HepG2 (cell line): ENCODE measurements around the gene SYT9. TPM values are rescaled to one million over a fixed set of nuclear protein-coding genes. Genes with fewer than 3 reads are reported as not detected.

Experiments used
- ATAC-seq: fragments of 200-7000 bp; cut with Tn5 transposase; 3 replicates; pipeline ENCODE4 v1.9.1; 2020; ENCODE audit warnings: mild to moderate bottlenecking, moderate library complexity
- BruUV-seq: library from RNA; stranded (reverse); fragments of 400-500 nt; replicated peaks from 2 replicates; lab custom pipeline; 2021; lab: Mats Ljungman, UMichigan
- CTCF ChIA-PET: fragments of 300-600 bp; formaldehyde crosslinking; extraction: SDS; loops from one replicate; lab custom pipeline; 2021; ENCODE audit warnings: low total read pairs, inconsistent platforms, low intra/inter-chr PET ratio; lab: Yijun Ruan, JAX
- POLR2A ChIA-PET: fragments of 350-600 bp; sonication (Branson Sonifier 250); formaldehyde crosslinking; loops from one replicate; lab custom pipeline; 2020; ENCODE audit warnings: antibody characterized with exemption, inconsistent platforms; lab: Yijun Ruan, JAX
- DNase-seq: peaks from one replicate; pipeline ENCODE4 v3.0.0-alpha.2; 2015; ENCODE audit warnings: low spot score
- FAIRE-seq: peaks from 3 replicates; lab custom pipeline; 2011; peaks lifted over from hg19 to GRCh38; lab: Jason Lieb, UNC
- H2AFZ ChIP-seq: one replicate; pipeline ENCODE4 v1.6.1; 2011; ENCODE audit warnings: low read length, inconsistent platforms
- H3K27ac ChIP-seq: fragments of 300-600 bp; 3 replicates; pipeline ENCODE4 v1.8.0; 2011; ENCODE audit warnings: mixed run types, mild to moderate bottlenecking, mixed read lengths, low read length, inconsistent platforms; ENCODE audit not compliant: insufficient read depth; ENCODE audit errors: extremely low read length
- H3K27me3 ChIP-seq, 2 experiments: fragments of 200-600 bp in 1 of 2; 2 replicates in 1 of 2; 3 replicates in 1 of 2; pipeline versions ENCODE4 v1.6.0 to v1.8.0; 2011; ENCODE audit warnings: low read length in 2 of 2, mild to moderate bottlenecking in 2 of 2, moderate library complexity in 2 of 2, inconsistent platforms in 1 of 2; ENCODE audit not compliant: insufficient read depth in 2 of 2, control insufficient read depth in 1 of 2
- H3K36me3 ChIP-seq, 2 experiments: fragments of 200-600 bp in 1 of 2; replicated peaks in 1 of 2; 2 replicates in 1 of 2; 3 replicates in 1 of 2; pipeline versions ENCODE4 v1.5.1 to v1.8.0; 2011; ENCODE audit warnings: low read length in 2 of 2, inconsistent platforms in 1 of 2; ENCODE audit not compliant: insufficient read depth in 2 of 2, control insufficient read depth in 1 of 2
- H3K4me1 ChIP-seq: 2 replicates; pipeline ENCODE4 v1.5.1; 2012; ENCODE audit warnings: low read length, inconsistent platforms; ENCODE audit not compliant: insufficient read depth
- H3K4me2 ChIP-seq: 2 replicates; pipeline ENCODE4 v1.6.0; 2011; ENCODE audit warnings: low read depth, low read length, inconsistent platforms
- H3K4me3 ChIP-seq, 3 experiments: fragments of 200-600 bp in 1 of 3; sonication (generic), shearing (Covaris generic) in 1 of 3; replicated peaks in 1 of 3; 2 replicates each; pipeline ENCODE4 v1.5.1; 2011 to 2016; ENCODE audit warnings: low read length in 3 of 3, inconsistent platforms in 2 of 3, low read depth in 2 of 3, mild to moderate bottlenecking in 2 of 3, control low read depth in 1 of 3, mixed read lengths in 1 of 3; ENCODE audit not compliant: insufficient read depth in 1 of 3
- H3K79me2 ChIP-seq: one replicate; pipeline ENCODE4 v1.6.1; 2011; ENCODE audit warnings: low read length, inconsistent platforms; ENCODE audit not compliant: insufficient read depth
- H3K9ac ChIP-seq: 2 replicates; pipeline ENCODE4 v1.6.0; 2011; ENCODE audit warnings: mild to moderate bottlenecking, low read depth, low read length, inconsistent platforms; ENCODE audit not compliant: insufficient read depth
- H3K9me3 ChIP-seq: 2 replicates; pipeline ENCODE4 v1.5.1; 2012; ENCODE audit warnings: mild to moderate bottlenecking, low read length
- H4K20me1 ChIP-seq: 2 replicates; pipeline ENCODE4 v1.6.0; 2011; ENCODE audit warnings: inconsistent platforms, mild to moderate bottlenecking, low read length, moderate library complexity; ENCODE audit not compliant: insufficient read depth
- DBP ChIP-seq: sonication (generic); formaldehyde crosslinking; IDR thresholded peaks from 2 replicates; pipeline ENCODE4 v1.4.0; 2020; ENCODE audit warnings: missing genetic modification reagents; ENCODE audit errors: not compliant biosample characterization
- ELK4 ChIP-seq: sonication (generic); formaldehyde crosslinking; IDR thresholded peaks from 2 replicates; pipeline ENCODE4 v1.9.0; 2021; ENCODE audit warnings: missing genetic modification reagents, borderline replicate concordance
- HMG20A ChIP-seq: IDR thresholded peaks from 2 replicates; pipeline ENCODE4 v1.6.1; 2016; ENCODE audit warnings: borderline replicate concordance
- HNRNPH1 ChIP-seq: fragments of 200-400 bp; formaldehyde crosslinking; optimal IDR thresholded peaks from 2 replicates; pipeline ENCODE3; 2017; ENCODE audit warnings: mild to moderate bottlenecking, low read depth, low read length
- MAFF ChIP-seq: IDR thresholded peaks from 2 replicates; pipeline ENCODE4 v1.6.1; 2011; ENCODE audit warnings: low read depth, low read length, improper control_type of control experiment
- NFATC3 ChIP-seq: sonication (generic); formaldehyde crosslinking; IDR thresholded peaks from 2 replicates; pipeline ENCODE4 v1.5.1; 2020; ENCODE audit warnings: mild to moderate bottlenecking, missing genetic modification reagents
- PHF5A ChIP-seq: IDR thresholded peaks from one replicate; pipeline ENCODE4 v1.6.1; 2018; ENCODE audit warnings: low read depth, missing genetic modification reagents; ENCODE audit not compliant: unreplicated experiment
- POGK ChIP-seq: sonication (generic); formaldehyde crosslinking; conservative IDR thresholded peaks from 2 replicates; pipeline ENCODE4 v1.8.0; 2022; ENCODE audit warnings: mild to moderate bottlenecking, moderate library complexity, missing genetic modification reagents
- THAP11 ChIP-seq: IDR thresholded peaks from 2 replicates; pipeline ENCODE4 v1.6.1; 2016; ENCODE audit warnings: missing biosample characterization, missing genetic modification reagents
- ZNF614 ChIP-seq: IDR thresholded peaks from 2 replicates; pipeline ENCODE4 v1.6.1; 2018; ENCODE audit warnings: missing biosample characterization, missing genetic modification reagents, inconsistent platforms, borderline replicate concordance
- ZNF639 ChIP-seq: conservative IDR thresholded peaks from 2 replicates; pipeline ENCODE4 v1.6.1; 2018; ENCODE audit warnings: missing genetic modification reagents
- ZNF792 ChIP-seq: IDR thresholded peaks from 2 replicates; pipeline ENCODE4 v1.6.1; 2016
- WGBS: methylation state at CpG from one replicate; pipeline ENCODE4 v1.1.6; 2017; ENCODE audit warnings: low lambda C conversion rate; 5-methylcytosine and 5-hydroxymethylcytosine counted together
- in situ Hi-C: cut with HindIII; loops from 2 replicates; pipeline ENCODE4 v1.10.0; 2017; ENCODE audit warnings: low pct_unique_long_range_greater_than_20kb; ENCODE audit not compliant: extremely low pct_ligation_motif_present
- intact Hi-C: fragments of 100-400 bp; cut with micrococcal nuclease; formaldehyde crosslinking; loops from one replicate; pipeline ENCODE4 v1.10.0; 2022; ENCODE audit not compliant: unreplicated experiment
- polyA plus RNA-seq, 8 experiments: library from polyadenylated mRNA; depleted of rRNA in 3 of 8; stranded (reverse) in 7 of 8; unstranded in 1 of 8; fragments of >200 nt; fragmentation: Illumina TruSeq in 4 of 8; extraction: Trizol in 4 of 8; gene quantifications; 2 replicates each; pipeline versions ENCODE4 v1.2.1 to v1.2.3, GENCODE V29; 2011 to 2016; ENCODE audit warnings: low read depth in 4 of 8, missing spikeins in 1 of 8, mixed read lengths in 1 of 8; ENCODE audit not compliant: insufficient read depth in 1 of 8
- total RNA-seq, 5 experiments: library from RNA; depleted of rRNA; stranded (reverse); fragments of >200 nt; fragmentation: Illumina TruSeq; extraction: Trizol; gene quantifications; 2 replicates each; pipeline ENCODE4 v1.2.3, GENCODE V29; 2016; ENCODE audit warnings: low read depth in 1 of 5
- TF ChIP-seq, protein P1 (sequence below): sonication (generic); formaldehyde crosslinking; IDR thresholded peaks from 2 replicates; pipeline ENCODE4 v1.5.0; 2020; ENCODE audit warnings: mild to moderate bottlenecking, missing genetic modification reagents

SYT9 gene
- total and polyA plus RNA-seq, 2 of the 13 experiments (the other 11 are each of a cell fraction or from before 2014, with no cell fraction given) = not detected

GRCh38 chr11:7306900-7307299 is 55.2 kb downstream of the SYT9 start:
- H3K9me3 ChIP-seq = no peaks in the 10 kb centered on the region
- H3K79me2 ChIP-seq = no peaks in the 10 kb centered on the region
- no peaks in the 10 kb centered on the region for H3K36me3 ChIP-seq
- TF ChIP-seq ELK4 (no peak), HNRNPH1 (no peak), NFATC3 (CRISPR knock-in tag) (no peak), DBP (CRISPR knock-in tag) (no peak), HMG20A (no peak), ZNF614 (no peak), MAFF (no peak), POGK (CRISPR knock-in tag) (no peak), PHF5A (CRISPR knock-in tag) (no peak), ZNF639 (CRISPR knock-in tag) (no peak), ZNF792 (CRISPR knock-in tag) (no peak), THAP11 (CRISPR knock-in tag) (no peak)
- TF ChIP-seq, protein P1, sequence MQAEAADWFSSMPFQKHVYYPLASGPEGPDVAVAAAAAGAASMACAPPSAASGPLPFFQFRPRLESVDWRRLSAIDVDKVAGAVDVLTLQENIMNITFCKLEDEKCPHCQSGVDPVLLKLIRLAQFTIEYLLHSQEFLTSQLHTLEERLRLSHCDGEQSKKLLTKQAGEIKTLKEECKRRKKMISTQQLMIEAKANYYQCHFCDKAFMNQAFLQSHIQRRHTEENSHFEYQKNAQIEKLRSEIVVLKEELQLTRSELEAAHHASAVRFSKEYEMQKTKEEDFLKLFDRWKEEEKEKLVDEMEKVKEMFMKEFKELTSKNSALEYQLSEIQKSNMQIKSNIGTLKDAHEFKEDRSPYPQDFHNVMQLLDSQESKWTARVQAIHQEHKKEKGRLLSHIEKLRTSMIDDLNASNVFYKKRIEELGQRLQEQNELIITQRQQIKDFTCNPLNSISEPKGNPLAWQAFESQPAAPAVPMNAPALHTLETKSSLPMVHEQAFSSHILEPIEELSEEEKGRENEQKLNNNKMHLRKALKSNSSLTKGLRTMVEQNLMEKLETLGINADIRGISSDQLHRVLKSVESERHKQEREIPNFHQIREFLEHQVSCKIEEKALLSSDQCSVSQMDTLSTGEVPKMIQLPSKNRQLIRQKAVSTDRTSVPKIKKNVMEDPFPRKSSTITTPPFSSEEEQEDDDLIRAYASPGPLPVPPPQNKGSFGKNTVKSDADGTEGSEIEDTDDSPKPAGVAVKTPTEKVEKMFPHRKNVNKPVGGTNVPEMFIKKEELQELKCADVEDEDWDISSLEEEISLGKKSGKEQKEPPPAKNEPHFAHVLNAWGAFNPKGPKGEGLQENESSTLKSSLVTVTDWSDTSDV = no peak
- no peak overlapping the region for H3K27ac ChIP-seq
- BruUV-seq = no TSS peak
- no peak for DNase-seq
- H3K4me2 ChIP-seq = no peak overlapping the region
- H3K4me1 ChIP-seq = no peaks in the 10 kb centered on the region
- peaks cover 0 to 15% of the 10 kb centered on the region in 2 experiments; a peak in 2 of 5 replicates for H3K27me3 ChIP-seq
- no peak overlapping the region for H2AFZ ChIP-seq
- 7% methylated on average over 2 of the region's 2 CpGs for WGBS
- no peak for ATAC-seq
- no peak overlapping the region for H3K4me3 ChIP-seq
- POLR2A ChIA-PET = no interaction called here
- no peak for FAIRE-seq
- in situ Hi-C loops (no loop called here), intact Hi-C loops (no loop called here)
- H3K9ac ChIP-seq = no peak overlapping the region
- H4K20me1 ChIP-seq = no peaks in the 10 kb centered on the region
- CTCF ChIA-PET = no interaction called here
